HG03457 (cell line): ENCODE results near the gene ODF2.
A peak's percentile ranks its signal among the peaks of the same experiment; 100 is the strongest.
"Not testable (repeated sequence)": the region's sequence is repeated elsewhere in the genome, so short reads cannot be mapped to it uniquely, and the experiment has no call there.

Experiments used
- ATAC-seq: cut with Tn5 transposase; IDR thresholded peaks from one replicate; pipeline ENCODE4 v1.9.1; 2021; ENCODE audit warnings: moderate number of reproducible peaks; ENCODE audit not compliant: unreplicated experiment

ODF2 gene

DNA sequence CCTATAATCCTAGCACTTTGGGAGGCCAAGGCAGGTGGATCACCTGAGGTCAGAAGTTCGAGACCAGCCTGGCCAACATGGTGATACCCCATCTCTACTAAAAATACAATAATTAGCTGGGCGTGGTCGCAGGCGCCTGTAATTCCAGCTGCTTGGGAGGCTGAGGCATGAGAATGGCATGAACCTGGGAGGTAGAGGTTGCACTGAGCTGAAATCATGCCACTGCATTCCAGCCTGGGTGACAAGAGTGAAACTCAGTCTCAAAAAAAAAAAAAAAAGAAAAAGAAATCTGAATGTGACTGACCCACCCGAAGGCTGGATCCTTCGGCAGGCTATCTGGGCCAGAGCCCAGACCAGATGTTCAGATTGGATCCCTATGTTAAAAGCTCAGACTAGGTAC is 32.5 kb upstream of the ODF2 start:
- ATAC-seq, result not testable (repeated sequence)

DNA sequence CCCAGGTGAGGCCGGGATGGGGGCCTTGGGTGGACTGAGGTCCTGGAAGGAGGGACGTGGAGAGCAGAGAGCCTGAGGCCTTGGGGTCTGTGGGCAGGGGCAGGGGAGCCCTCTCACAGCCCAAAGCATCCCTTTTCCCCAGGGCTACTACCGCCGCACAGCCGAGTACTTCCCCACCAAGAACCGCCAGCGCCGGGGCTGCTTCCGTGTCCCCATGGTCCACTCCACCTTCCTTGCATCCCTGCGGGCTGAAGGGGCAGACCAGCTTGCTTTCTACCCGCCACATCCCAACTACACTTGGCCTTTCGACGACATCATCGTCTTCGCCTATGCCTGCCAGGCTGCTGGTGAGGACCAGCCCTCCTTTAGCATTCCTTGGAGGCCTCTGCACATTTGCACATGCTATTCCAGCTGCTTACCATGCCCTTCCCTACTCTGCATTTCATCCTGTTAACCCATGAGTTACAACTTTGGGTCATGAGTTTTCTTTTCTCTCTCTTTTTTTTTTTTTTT is 31.5 kb upstream of the ODF2 start:
- no peak for ATAC-seq

DNA sequence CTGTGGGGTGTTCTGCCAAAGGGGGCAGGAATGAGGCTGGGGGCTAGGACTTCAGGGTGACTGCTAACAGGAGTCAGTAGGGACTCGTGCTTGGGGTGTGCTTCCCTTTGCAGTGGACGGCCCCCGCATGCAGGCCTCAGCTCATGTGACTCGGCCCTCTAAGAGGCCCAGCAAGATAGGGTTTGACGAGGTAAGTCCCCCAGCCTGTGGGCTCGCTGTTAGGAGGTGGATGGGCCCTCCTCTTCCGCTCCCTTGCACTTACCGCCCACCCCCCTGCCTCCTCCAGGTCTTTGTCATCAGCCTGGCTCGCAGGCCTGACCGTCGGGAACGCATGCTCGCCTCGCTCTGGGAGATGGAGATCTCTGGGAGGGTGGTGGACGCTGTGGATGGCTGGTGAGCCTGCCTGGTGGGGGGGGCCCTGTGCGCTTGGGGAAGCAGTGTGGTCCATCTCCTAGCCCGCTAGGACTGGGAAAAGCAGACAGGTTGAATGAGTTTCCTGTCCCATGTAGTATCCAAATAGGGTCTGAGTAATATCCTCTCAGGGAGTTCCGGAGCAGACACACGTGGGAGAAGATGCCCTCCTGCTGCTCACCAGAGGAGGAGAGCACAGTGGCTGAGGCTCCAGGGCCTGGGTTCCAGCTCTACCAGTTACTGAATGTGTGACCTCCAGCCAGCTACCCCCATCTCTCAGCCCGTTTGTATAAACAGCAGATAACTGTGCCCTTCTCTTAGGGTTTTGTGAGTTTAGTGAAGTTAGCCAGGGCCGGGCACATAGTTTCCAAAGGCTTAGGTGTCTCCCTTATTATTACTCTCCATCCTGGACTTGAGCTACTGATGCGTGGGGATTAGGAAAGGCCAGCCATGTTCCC is 26.9 kb upstream of the ODF2 start:
- no peak for ATAC-seq

DNA sequence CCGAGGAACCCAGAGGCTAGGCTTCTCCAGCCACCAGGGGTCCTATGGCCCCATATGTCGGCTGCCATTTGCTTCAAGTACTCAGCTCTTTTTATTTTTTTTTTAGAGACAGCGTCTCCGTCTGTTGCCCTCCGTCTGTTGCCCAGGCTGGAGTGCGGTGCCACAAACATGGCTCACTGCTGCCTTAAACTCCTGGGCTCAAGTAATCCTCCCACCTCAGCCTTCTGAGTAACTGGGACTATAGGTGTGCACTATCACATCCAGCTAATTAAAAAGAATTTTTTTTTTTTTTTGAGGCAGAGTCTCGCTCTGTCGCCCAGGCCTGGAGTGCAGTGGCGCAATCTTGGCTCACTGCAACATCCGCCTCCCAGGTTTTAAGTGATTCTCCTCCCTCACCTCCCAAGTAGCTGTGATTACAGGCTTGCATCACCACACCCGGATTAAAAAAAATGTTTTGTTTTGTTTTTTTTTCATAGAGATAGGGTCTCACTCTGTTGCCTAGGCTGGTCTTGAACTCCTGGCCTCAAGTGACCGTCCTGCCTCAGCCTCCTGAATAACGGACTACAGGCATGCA is 26.2 kb upstream of the ODF2 start:
- no peak for ATAC-seq

DNA sequence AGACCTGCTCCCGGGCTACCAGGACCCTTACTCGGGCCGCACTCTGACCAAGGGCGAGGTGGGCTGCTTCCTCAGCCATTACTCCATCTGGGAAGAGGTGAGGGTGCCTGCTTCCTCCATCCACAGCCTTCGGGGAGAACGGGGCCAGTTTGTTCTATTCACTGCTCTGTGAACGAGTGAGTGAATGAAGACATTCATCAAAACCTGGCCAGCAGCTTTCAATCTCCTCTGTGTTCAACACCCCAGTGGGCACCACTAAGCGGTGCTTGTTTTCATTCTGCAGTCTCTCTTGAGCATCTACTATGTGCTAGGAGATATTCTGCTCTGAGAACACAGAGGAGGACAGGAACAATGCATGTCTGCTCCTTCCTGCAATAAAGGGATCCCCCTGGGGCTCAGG is 24.6 kb upstream of the ODF2 start:
- no peak for ATAC-seq

DNA sequence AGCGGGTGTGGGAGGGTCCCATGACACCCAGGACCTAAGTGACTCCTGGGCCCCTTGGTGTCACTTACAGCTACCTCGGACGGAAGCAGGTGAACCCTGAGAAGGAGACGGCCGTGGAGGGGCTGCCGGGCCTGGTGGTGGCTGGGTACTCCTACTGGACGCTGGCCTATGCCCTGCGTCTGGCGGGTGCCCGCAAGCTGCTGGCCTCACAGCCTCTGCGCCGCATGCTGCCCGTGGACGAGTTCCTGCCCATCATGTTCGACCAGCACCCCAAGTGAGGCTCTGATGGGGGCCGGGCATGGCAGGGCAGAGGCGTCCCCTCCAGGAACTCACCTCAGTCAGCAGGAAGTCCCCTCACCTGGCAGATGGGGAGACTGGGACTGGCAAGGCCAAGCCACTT is 21.5 kb upstream of the ODF2 start:
- no peak for ATAC-seq

DNA sequence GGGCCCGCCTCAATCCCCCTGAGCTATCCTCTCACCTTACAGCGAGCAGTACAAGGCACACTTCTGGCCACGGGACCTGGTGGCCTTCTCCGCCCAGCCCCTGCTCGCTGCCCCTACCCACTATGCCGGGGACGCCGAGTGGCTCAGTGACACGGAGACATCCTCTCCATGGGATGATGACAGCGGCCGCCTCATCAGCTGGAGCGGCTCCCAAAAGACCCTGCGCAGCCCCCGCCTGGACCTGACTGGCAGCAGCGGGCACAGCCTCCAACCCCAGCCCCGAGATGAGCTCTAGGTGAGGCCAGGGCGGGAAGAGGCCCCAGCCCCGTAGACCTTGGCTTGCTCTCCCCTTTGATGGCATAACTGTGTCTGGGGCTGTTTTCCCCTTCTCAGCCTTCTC is 20.2 kb upstream of the ODF2 start:
- ATAC-seq, result no peak

DNA sequence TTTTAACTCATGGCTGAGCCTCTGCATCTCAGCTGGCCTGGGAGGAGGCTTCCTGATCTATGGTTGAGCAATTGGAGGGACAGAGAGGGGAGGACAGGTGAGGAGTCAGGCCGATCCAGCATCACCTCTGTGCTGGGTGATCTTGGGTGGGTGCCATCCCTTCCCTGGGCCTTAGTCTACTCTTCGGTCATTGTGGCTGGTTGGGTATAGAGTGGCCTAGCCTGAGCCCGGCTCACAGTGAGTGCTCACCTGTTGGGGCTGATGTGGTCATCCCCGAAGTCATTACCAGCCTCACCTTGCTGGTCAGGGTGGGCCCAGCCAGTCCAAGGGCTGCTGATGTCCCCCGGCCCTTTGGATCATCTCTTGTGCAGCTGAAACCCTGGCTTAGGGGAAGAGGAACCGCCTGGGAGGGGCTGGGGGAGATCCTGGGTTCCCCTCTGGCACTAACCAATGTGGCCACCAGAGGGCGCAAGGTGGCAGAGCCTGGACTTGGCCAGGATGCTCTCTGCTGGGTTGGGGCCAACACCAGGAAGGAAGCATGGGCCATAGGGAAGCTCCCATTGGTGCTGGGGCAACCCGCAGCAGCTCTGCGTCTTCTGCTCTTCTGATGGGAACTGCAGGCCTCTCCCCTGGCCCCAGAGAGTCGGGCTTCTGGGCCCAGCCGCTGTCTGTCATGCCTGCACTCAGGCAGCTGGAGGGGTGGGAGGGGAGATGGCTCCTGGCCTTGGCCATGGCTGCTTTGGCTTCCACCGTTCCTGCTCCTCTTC is 17.3 kb upstream of the ODF2 start:
- ATAC-seq, result no peak

DNA sequence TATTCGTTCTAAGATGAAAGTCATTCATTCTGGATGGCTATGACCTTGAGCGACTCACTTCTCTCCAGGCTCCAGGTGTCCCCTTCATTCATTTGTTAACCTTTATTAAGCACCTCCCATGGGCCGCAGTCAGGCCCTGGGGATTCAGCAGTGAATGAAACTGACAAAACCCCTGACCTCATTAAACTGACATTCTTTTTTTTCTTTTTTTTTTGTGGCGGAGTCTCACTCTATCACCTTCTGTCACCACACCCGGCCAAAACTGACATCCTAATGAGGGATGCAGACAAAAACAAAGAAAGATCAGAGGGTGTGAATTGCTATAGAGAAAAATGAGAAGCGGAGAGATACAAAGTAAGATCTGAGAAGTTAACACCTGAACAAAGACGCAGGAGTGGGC is 16.5 kb upstream of the ODF2 start:
- no peak for ATAC-seq

DNA sequence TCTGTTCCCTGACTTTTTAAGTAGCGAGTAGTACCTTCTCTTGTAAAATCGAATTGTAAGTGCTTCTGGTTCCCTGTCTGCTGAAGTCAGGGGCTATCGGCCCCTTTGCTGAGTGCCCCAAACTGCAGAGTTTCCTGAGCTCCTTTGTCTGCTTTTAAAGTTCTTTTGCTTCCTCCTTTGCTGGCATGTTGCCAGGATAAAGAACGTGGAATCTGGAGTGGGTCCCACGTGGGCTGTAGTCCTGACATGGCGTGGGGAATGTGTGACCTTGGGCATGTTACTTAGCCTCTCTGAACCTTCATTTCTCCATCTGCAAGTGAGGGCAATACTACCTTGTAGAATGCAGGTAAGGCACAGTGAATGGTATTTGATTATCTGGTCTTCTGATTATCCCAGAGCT is 13.7 kb upstream of the ODF2 start:
- ATAC-seq, result no peak

DNA sequence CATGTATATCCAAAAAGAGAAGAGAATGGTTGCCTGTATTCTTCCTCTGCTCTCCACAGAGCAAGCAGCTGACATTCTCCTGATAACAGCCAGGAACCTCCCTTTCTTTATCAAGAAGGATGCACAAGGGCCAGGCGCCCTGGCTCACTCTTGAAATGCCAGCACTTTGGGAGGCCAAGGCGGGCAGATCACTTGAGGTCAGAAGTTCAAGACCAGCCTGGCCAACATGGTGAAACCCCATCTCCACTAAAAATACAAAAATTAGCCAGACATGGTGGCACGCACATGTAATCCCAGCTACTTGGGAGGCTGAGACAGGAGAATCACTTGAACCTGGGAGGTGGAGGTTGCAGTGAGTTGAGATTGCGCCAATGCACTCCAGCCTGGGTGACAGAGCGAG is 9.3 kb upstream of the ODF2 start:
- not testable (repeated sequence) for ATAC-seq

DNA sequence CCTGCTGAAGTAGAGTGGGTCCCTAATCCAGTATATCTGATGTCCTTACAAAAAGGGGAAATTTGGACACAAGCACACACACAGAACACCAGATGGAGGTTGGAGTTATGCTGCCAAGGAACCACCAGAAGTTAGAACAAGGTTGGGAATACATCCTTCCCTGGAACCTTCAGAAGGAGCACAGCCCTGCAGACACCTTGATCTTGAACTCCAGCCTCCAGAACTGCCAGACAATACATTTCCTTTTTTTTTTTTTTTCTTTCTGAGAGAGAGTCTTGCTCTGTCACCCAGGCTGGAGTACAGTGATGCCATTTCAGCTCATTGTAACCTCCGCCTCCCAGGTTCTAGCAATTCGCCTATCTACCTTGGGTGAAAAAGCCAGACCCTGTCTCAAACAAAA is 7.1 kb upstream of the ODF2 start:
- ATAC-seq, result no peak

DNA sequence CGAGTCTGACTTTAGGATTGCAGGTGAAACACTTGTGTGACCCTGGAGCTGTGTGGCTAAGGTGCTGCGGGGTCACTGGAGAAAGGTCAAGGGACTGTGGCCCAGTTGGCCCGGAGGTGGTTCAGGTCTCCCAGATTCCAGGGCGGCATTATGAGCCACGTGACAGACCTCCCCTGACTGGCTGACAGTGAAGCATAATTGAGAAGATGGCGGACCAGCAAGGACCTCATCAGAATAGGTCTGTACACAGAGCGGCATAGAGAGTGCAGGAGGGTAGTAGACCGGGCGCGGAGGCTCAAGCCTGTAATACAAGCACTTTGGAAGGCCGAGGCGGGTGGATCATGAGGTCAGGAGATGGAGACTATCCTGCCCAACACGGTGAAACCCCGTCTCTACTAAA is 815 bp upstream of the ODF2 start:
- no peak for ATAC-seq

DNA sequence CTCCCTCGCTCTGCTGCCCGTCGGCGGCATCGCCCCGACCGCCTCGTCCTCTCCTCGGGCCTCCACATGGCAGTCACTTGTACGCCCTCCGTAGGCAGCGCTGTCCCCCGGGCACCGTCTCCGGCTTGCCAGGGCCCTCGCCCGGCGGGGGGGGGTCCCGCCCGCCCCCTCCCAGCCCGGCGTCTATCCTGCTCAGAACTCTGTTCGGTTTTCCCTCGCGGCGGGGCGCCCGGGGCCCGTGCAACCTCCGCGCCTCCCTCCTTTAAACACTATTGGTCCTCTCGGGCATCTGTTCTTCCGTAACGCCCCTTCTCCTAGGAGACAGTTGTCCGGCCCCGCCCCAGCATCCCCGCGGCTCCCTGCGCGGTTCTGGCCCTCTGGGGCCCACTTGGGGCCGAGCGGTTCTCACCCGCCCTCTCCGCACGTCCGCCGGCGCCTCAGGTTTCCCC is 831 bp downstream of the ODF2 start:
- ATAC-seq, result peak; percentile 34

DNA sequence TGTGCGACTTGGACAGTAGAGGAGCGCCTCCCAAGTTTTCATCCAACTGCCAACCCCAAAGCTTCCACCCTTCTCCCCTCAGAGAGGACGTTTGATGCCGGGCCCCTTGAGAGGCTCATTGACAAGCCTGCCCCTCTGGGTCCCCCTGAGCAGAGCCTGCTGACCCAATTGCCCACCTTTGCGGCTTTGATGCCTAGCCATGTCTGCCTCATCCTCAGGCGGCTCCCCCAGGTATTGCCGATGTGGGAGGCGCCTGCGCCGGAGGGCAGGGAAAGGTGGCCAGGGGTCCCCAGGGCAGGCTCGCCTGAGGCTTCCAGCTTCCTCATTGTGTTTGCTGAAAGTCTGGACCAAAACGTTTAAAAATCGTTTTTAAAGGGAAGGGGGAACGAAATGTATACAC is 1.4 kb downstream of the ODF2 start:
- no peak for ATAC-seq

DNA sequence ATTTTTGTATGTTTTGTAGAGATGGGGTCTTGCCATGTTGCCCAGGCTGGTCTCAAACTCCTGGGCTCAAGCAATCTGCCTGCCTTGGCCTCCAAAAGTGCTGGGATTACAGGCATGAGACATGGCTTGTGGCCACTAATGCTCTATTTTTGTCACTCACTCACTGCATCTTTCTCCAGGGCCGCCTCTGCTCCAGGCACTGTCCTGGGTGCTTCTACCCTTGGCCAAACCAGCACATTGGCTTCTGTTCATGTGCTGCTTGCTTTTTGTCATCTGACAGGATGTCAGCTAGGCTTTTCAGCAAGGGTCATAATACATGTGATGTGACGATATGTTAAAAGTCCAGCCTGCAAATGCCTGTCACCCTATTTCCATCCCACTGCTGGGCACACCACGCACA is 3.2 kb downstream of the ODF2 start:
- ATAC-seq, result no peak

DNA sequence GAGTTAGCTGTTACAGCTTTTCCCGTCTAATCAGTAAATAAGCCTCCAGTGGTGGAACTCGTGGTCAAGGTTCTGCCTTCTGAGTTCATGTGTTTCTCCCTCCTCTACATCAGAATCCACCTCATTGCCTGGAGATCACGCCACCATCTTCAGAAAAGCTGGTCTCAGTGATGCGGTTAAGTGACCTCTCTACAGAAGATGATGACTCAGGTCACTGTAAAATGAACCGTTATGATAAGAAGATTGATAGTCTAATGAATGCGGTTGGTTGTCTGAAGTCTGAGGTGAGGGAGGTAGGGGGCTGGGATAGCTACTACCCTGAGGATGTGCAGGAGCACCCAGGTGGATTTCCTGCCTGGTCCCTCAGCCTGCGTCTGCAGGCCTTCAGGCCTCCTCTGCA is 13.3 kb downstream of the ODF2 start:
- no peak for ATAC-seq

DNA sequence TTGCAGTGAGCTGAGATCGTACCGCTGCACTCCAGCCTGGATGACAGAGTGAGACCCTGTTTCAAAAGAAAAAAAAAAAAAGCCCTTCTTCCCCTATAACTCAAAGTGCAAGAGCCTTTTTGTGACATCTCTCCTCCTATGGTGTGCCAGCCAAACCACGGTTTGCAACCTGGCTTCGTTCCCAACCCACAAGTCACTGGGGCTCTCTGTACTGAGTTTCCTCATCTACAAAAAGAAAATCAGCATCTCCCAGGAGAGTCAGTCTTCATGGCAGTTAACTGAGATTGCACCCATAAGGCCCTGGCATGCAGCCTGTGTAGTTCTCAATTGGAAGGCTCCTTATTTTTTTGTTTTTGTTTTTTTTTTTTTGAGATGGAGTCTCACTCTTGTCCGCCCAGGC is 14.8 kb downstream of the ODF2 start:
- ATAC-seq, result no peak

DNA sequence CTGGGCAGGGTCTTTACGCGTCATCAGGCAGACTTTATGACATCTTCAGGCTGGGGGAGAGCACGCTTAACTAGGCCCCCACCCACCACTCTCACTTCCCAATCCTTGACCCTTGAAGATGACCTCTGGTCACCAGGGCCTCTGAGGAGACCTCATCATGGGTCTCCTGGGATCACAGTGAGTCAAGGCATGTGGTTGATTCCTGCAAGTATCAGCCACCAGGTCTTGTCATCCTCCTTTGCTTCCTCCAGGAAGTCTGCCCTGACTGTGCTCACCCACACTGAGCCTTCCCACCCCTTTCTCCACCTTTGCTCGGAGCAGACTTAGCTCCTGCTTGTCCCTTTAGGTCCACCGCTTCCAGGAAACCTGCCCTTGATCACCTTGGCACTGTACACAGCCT is 17.3 kb downstream of the ODF2 start:
- no peak for ATAC-seq

DNA sequence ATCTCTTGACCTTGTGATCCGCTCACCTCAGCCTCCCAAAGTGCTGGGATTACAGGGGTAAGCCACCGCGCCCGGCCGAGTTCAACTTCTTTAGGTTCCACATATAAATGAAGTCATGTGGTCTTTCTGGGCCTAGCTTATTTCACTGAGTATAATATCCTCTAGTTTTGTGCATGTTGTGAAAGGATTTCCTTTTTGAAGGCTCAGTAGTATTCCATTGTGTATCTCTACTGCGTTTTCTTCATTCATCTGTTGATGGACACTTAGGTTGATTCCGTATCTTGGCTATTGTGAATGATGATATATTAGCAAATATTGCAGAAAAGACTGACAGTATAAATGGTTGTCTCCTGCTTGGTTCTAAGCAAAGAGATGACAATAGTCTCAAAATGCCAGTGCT is 20.1 kb downstream of the ODF2 start:
- ATAC-seq, result no peak

DNA sequence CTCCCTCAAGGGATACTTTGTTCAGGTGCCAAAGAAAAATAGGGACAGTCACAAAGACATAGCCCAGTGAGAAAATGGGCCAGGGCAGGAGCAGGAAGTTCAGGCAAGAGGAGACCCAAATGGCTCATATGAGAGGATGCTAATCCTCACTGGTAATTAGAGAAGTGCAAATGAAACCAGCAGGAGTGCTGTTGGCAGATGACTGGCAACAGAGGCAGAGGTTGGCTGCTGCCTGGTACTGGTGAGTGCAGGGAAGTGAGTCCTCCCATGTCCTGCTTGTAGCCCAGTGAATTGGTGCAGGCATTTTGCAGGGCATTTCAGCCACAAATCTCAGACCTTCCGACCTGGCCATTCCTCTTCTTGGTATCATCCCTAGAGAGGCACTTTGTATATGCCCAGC is 23.5 kb downstream of the ODF2 start:
- no peak for ATAC-seq

DNA sequence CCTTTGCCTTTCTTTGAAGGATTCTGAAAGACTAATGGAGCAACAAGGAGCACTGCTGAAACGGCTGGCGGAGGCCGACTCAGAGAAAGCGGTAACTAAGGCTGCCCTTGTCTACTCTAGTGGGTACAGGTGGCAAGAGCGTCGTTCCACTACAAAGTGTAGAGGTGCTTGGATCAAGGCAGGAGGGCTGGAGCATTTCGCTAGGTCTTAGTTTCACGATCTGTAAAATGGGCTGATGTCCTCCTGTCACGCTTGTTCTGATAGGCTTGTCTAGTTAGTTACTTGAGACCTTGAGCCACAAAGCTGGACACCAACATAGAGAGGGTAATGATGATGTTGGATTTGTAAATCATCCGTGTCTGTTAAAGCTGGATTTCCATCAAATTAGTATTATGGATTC is 25.8 kb downstream of the ODF2 start:
- no peak for ATAC-seq
